ENCODE measurements around the gene GALNTL6. TPM values are rescaled to one million over a fixed set of nuclear protein-coding genes. Genes with fewer than 3 reads are reported as not detected.
"Not testable (repeated sequence)": the region's sequence is repeated elsewhere in the genome, so short reads cannot be mapped to it uniquely, and the experiment has no call there.

GALNTL6 gene
- total RNA-seq, 2 donors from 2014 or later, result 0.71 TPM; not detected in 1

- Histone ChIP-seq H3K9ac (ENCODE audit: extremely low read depth, low read length, poor library complexity, severe bottlenecking) (no peak overlapping the region), H3K9me3 (ENCODE audit: control insufficient read depth, low read length) (peaks cover 9% of the 10 kb centered on the region), H3K27me3 (ENCODE audit: control insufficient read depth, insufficient read depth, low read length, poor library complexity, severe bottlenecking) (no peaks in the 10 kb centered on the region), H3K27ac (ENCODE audit: low read depth, low read length) (no peak overlapping the region), H3K4me1 (ENCODE audit: control insufficient read depth, insufficient read depth, low read length) (peaks cover under 1% of the 10 kb centered on the region), H3K4me3 (ENCODE audit: low read length) (no peak overlapping the region), H3K36me3 (ENCODE audit: control insufficient read depth, insufficient read depth, low read length) (no peaks in the 10 kb centered on the region)
- Mint-ChIP-seq H3K4me1 (peaks cover 10% of the 10 kb centered on the region), H3K36me3 (ENCODE audit: low read depth) (no peaks in the 10 kb centered on the region), H3K27me3 (ENCODE audit: insufficient read depth) (no peaks in the 10 kb centered on the region), H3K4me3 (no peak overlapping the region), H3K27ac (no peak overlapping the region), H3K9me3 (peaks cover 8% of the 10 kb centered on the region)
- no peak for DNase-seq
- 84 to 92% methylated on average over 3 of the region's 3 CpGs for WGBS, 2 experiments (ENCODE audit: insufficient coverage in 1 of 2, insufficient read length in 1 of 2)
- TF ChIP-seq CTCF (conservative IDR thresholded peaks at IDR 0.05), result no peak
Observed at GRCh38 chr4:173019664-173020063, 1206.5 kb downstream of the GALNTL6 start.

DNA sequence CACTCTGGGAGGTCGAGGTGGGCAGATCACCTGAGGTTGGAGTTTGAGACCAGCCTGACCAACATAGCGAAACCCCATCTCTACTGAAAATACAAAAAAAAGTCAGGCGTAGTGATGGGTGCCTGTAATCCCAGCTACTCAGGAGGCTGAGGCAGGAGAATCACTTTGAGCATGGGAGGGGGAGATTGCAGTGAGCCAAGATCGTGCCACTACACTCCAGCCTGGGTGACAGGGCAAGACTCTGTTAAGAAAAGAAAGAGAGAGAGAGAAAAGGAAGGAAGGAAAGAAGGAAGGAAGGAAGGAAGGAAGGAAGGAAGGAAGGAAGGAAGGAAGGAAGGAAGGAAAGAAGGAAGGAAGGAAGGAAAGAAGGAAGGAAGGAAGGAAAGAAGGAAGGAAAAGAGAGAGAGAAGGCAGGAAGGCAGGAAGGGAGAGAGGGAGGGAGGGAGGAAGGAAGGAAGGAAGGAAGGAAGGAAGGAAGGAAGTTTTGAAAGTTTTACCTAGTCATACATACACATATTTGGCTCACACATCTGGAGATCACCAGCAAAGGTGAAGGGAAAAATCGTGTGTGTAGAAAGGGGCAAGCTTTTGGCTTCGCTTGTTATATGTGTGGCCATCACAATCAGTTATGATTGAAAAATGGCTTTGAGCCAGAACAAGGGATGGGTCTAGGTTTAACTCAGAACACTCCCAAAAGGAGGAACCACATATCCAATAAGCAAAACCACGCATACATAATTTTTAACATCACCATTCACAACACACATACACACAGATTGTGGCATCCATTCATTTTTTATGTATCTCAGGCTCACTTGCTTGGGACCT is 1208.8 kb downstream of the GALNTL6 start:
- H3K36me3 Mint-ChIP-seq (ENCODE audit: low read depth); DNase-seq; H3K4me1 Mint-ChIP-seq; H3K36me3 ChIP-seq (ENCODE audit: control insufficient read depth, insufficient read depth, low read length); H3K4me3 ChIP-seq (ENCODE audit: low read length); H3K27ac ChIP-seq (ENCODE audit: low read depth, low read length); H3K27ac Mint-ChIP-seq; H3K9ac ChIP-seq (ENCODE audit: extremely low read depth, low read length, poor library complexity, severe bottlenecking); H3K27me3 Mint-ChIP-seq (ENCODE audit: insufficient read depth); H3K9me3 Mint-ChIP-seq; H3K4me3 Mint-ChIP-seq; H3K27me3 ChIP-seq (ENCODE audit: control insufficient read depth, insufficient read depth, low read length, poor library complexity, severe bottlenecking); H3K9me3 ChIP-seq (ENCODE audit: control insufficient read depth, low read length); H3K4me1 ChIP-seq (ENCODE audit: control insufficient read depth, insufficient read depth, low read length): not testable (repeated sequence)
- WGBS, 2 experiments (ENCODE audit: insufficient coverage in 1 of 2, insufficient read length in 1 of 2), result 88 to 95% methylated on average over 3 to 7 of the region's 7 CpGs

- no peaks in the 10 kb centered on the region for H3K27me3 Mint-ChIP-seq (ENCODE audit: insufficient read depth)
- H3K27ac Mint-ChIP-seq, result no peak overlapping the region
- Histone ChIP-seq H3K36me3 (ENCODE audit: control insufficient read depth, insufficient read depth, low read length) (no peaks in the 10 kb centered on the region), H3K27ac (ENCODE audit: low read depth, low read length) (no peak overlapping the region), H3K4me3 (ENCODE audit: low read length) (no peak overlapping the region), H3K27me3 (ENCODE audit: control insufficient read depth, insufficient read depth, low read length, poor library complexity, severe bottlenecking) (no peaks in the 10 kb centered on the region), H3K9ac (ENCODE audit: extremely low read depth, low read length, poor library complexity, severe bottlenecking) (no peak overlapping the region), H3K4me1 (ENCODE audit: control insufficient read depth, insufficient read depth, low read length) (no peaks in the 10 kb centered on the region), H3K9me3 (ENCODE audit: control insufficient read depth, low read length) (no peaks in the 10 kb centered on the region)
- DNase-seq, result no peak
- H3K4me1 Mint-ChIP-seq, result peaks cover 4% of the 10 kb centered on the region
- no peaks in the 10 kb centered on the region for H3K9me3 Mint-ChIP-seq
- no peaks in the 10 kb centered on the region for H3K36me3 Mint-ChIP-seq (ENCODE audit: low read depth)
- no peak overlapping the region for H3K4me3 Mint-ChIP-seq
- TF ChIP-seq CTCF (conservative IDR thresholded peaks at IDR 0.05), result no peak
Observed at GRCh38 chr4:173024203-173024602, 1211.0 kb downstream of the GALNTL6 start.

Data from endodermal cell (in vitro differentiated cells).